ENCODE measurements around the gene HUS1. TPM values are rescaled to one million over a fixed set of nuclear protein-coding genes. Genes with fewer than 3 reads are reported as not detected.

Gene HUS1
- total RNA-seq, 1 donor from 2014 or later, result 34.4 TPM

DNA sequence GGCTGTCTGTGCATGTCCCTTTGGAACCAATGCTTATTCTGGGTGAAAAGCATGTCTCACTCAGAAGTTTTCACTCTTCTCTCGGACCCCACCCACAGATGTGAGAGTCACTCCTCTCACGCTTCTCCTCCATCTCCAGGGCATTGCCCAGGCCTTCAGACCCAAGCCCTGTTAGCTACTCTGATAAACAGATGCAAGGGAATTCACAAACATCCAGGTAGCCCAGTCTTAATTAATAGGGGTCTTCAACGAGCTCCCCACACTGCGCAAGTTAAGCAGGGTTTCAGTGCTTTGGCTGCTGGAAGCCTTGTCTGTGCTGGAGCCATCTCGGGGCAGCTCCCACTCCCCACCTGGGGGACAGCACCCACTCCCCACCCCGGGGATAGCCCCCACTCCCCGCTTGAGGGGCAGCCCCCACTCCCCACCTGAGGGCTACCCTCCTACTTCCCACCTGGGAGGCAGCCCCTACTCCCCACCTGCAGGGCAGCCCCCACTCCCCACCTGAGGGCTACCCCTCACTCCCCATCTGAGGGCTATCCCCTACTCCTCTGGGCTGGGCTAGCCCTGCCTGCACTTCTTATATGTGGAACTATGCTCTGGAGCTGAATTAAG, 39.9 kb downstream of the HUS1 start:
- no peaks in the 10 kb centered on the region for H3K27me3 Mint-ChIP-seq (ENCODE audit: low read depth, unreplicated experiment)
- Histone ChIP-seq H3K36me3 (ENCODE audit: insufficient read depth, low read length) (no peaks in the 10 kb centered on the region), H3K27ac (ENCODE audit: low read depth, low read length) (no peak overlapping the region), H3K9me3 (ENCODE audit: insufficient read depth, low read depth, low read length) (no peaks in the 10 kb centered on the region), H3K4me1 (ENCODE audit: insufficient read depth, low read length) (peaks cover 21% of the 10 kb centered on the region), H3K4me3 (ENCODE audit: insufficient read depth, low read depth, low read length) (no peak overlapping the region), H3K27me3 (ENCODE audit: insufficient read depth, low read length) (no peaks in the 10 kb centered on the region), H4K20me1 (ENCODE audit: insufficient read depth, low read length) (no peaks in the 10 kb centered on the region), H2AFZ (ENCODE audit: low read depth, low read length) (no peak overlapping the region), H3K4me2 (ENCODE audit: low read length) (no peak overlapping the region), H3K79me2 (ENCODE audit: insufficient read depth, low read length) (no peaks in the 10 kb centered on the region), H3K9ac (ENCODE audit: low read length) (peak overlapping the region; percentile 77)
- no peak for FAIRE-seq
- TF ChIP-seq, protein P1, sequence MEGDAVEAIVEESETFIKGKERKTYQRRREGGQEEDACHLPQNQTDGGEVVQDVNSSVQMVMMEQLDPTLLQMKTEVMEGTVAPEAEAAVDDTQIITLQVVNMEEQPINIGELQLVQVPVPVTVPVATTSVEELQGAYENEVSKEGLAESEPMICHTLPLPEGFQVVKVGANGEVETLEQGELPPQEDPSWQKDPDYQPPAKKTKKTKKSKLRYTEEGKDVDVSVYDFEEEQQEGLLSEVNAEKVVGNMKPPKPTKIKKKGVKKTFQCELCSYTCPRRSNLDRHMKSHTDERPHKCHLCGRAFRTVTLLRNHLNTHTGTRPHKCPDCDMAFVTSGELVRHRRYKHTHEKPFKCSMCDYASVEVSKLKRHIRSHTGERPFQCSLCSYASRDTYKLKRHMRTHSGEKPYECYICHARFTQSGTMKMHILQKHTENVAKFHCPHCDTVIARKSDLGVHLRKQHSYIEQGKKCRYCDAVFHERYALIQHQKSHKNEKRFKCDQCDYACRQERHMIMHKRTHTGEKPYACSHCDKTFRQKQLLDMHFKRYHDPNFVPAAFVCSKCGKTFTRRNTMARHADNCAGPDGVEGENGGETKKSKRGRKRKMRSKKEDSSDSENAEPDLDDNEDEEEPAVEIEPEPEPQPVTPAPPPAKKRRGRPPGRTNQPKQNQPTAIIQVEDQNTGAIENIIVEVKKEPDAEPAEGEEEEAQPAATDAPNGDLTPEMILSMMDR (IDR thresholded peaks at IDR 0.05; ENCODE audit: insufficient read depth, low read depth, low read length), result no peak
- TF ChIP-seq EZH2 (IDR thresholded peaks at IDR 0.05; ENCODE audit: insufficient read depth, low read length), result no peak
- no peak overlapping the region for H3K4me3 Mint-ChIP-seq (ENCODE audit: unreplicated experiment)
- no peak overlapping the region for H3K27ac Mint-ChIP-seq (ENCODE audit: unreplicated experiment)
- H3K4me1 Mint-ChIP-seq (ENCODE audit: low read depth, unreplicated experiment), result peaks cover 29% of the 10 kb centered on the region
- H3K36me3 Mint-ChIP-seq (ENCODE audit: low read depth, unreplicated experiment), result peaks cover 2% of the 10 kb centered on the region
- no peak for DNase-seq (ENCODE audit: low read depth)
- H3K9me3 Mint-ChIP-seq (ENCODE audit: unreplicated experiment), result no peaks in the 10 kb centered on the region

DNA sequence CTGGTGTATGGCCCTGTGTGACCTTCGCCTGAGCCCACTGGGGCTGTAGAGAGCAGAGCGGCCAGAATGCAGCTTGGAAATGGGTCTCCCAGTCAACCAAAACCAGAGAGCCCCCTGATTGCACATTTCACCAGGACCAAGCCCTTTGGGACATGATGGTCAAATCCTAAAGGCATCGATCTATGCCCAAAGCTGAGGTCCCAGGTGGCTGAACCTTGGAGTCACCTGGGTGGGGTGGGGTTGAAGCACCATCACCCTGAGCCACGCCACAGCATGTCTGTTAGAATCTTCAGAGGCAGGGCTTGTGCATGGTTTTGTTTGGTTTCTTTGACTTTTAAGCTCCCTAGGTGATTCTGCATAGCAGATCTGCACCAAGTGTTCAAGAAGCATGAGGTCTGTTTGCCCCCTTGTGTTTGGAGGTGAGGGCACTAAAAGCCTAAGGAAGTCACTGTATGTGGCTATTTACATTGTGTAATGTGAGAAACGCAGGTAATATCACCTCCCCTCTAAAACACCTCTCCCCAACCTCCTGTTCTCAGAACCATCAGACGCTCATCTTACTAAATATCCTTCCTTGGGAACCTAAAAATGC, 40.7 kb downstream of the HUS1 start:
- Histone ChIP-seq H2AFZ (ENCODE audit: low read depth, low read length) (no peak overlapping the region), H3K27me3 (ENCODE audit: insufficient read depth, low read length) (no peaks in the 10 kb centered on the region), H3K4me1 (ENCODE audit: insufficient read depth, low read length) (peaks cover 21% of the 10 kb centered on the region), H3K27ac (ENCODE audit: low read depth, low read length) (no peak overlapping the region), H3K9ac (ENCODE audit: low read length) (no peak overlapping the region), H3K36me3 (ENCODE audit: insufficient read depth, low read length) (no peaks in the 10 kb centered on the region), H3K79me2 (ENCODE audit: insufficient read depth, low read length) (no peaks in the 10 kb centered on the region), H3K4me2 (ENCODE audit: low read length) (no peak overlapping the region), H3K4me3 (ENCODE audit: insufficient read depth, low read depth, low read length) (no peak overlapping the region), H3K9me3 (ENCODE audit: insufficient read depth, low read depth, low read length) (no peaks in the 10 kb centered on the region), H4K20me1 (ENCODE audit: insufficient read depth, low read length) (no peaks in the 10 kb centered on the region)
- peaks cover 2% of the 10 kb centered on the region for H3K36me3 Mint-ChIP-seq (ENCODE audit: low read depth, unreplicated experiment)
- no peak overlapping the region for H3K4me3 Mint-ChIP-seq (ENCODE audit: unreplicated experiment)
- no peak overlapping the region for H3K27ac Mint-ChIP-seq (ENCODE audit: unreplicated experiment)
- no peak for FAIRE-seq
- no peak for TF ChIP-seq EZH2 (IDR thresholded peaks at IDR 0.05; ENCODE audit: insufficient read depth, low read length)
- TF ChIP-seq, protein P1 (IDR thresholded peaks at IDR 0.05; ENCODE audit: insufficient read depth, low read depth, low read length), result no peak
- H3K9me3 Mint-ChIP-seq (ENCODE audit: unreplicated experiment), result no peaks in the 10 kb centered on the region
- H3K4me1 Mint-ChIP-seq (ENCODE audit: low read depth, unreplicated experiment), result peaks cover 28% of the 10 kb centered on the region
- no peak for DNase-seq (ENCODE audit: low read depth)
- H3K27me3 Mint-ChIP-seq (ENCODE audit: low read depth, unreplicated experiment), result no peaks in the 10 kb centered on the region

Data from astrocyte (in vitro differentiated cells and primary cell).